Stimulated activated CD8-positive, alpha-beta memory T cell treated with anti-CD3 and anti-CD28 coated beads, Interleukin-12 subunit alpha, Interleukin-12 subunit beta, amount 100 ng/mL, for 24 hours (primary cell): Measurements from ENCODE around the gene TMEM150A.
"Not testable (repeated sequence)": the region's sequence is repeated elsewhere in the genome, so short reads cannot be mapped to it uniquely, and the experiment has no call there.

Experiments
- DNase-seq: peaks from one replicate; pipeline ENCODE4 v3.0.0-alpha.2; 2020; ENCODE audit errors: extremely low read depth

TMEM150A gene

GRCh38 chr2:85593023-85593422, 9.5 kb downstream of the TMEM150A start:
- no peak for DNase-seq

DNA sequence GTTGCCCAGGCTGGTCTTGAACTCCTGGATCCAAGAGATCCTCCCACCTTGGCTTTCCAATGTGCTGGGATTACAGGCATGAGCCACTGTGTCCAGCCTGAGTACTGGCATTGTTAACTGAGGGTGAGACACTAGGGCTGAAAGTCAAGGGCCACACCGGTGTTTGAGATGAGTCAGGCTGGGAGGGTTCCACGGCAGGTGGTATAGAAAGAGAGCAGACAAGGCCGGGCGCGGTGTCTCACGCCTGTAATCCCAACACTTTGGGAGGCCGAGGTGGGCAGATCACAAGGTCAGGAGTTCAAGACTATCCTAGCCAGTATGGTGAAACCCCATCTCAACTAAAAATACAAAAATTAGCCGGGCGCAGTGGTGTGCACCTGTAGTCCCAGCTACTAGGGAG, 10.2 kb downstream of the TMEM150A start:
- not testable (repeated sequence) for DNase-seq

GRCh38 chr2:85591563-85591962, 10.9 kb downstream of the TMEM150A start:
- no peak for DNase-seq

- DNase-seq, result no peak
Measured at GRCh38 chr2:85590950-85591349, 11.5 kb downstream of the TMEM150A start.

- DNase-seq, result no peak
Measured at GRCh38 chr2:85589982-85590791, 12.3 kb downstream of the TMEM150A start.

- no peak for DNase-seq
Measured at GRCh38 chr2:85589181-85589580, 13.3 kb downstream of the TMEM150A start.

DNA sequence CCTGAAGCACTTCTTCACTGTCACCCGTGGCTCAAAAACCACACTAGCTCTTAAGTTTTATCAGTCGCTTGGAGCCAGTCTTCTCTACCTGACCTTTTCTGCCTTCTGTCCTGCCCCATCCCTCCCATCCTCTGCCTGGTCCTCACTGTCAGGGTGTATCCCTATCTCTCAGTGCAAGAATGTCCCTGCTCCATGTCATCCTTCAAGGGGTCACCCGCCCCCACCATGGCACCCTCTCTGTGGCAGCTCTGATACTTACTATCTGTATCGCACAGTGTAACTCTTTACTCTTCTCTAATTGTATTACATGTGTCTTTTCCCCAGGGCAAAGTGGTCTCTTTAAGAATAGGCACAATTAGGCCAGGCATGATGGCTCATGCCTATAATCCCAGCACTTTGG, 13.9 kb downstream of the TMEM150A start:
- DNase-seq, result no peak

GRCh38 chr2:85588236-85588635, 14.3 kb downstream of the TMEM150A start:
- no peak for DNase-seq

DNA sequence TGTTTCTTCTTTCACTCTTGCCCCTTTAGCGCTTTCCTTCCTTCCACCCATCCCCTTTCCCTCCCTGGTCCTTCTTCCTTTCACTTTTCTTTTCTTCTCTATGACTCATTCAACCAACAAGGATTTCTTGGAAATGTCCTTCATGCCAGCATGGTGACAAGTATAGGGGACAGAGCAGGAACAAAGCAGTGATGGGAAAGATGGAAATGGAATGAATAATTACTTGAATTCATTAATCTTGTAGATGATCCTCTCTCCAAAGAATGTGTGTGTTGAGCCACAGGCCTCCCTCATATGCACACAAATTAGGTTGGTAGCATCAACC, 16.8 kb downstream of the TMEM150A start:
- DNase-seq, result no peak

DNA sequence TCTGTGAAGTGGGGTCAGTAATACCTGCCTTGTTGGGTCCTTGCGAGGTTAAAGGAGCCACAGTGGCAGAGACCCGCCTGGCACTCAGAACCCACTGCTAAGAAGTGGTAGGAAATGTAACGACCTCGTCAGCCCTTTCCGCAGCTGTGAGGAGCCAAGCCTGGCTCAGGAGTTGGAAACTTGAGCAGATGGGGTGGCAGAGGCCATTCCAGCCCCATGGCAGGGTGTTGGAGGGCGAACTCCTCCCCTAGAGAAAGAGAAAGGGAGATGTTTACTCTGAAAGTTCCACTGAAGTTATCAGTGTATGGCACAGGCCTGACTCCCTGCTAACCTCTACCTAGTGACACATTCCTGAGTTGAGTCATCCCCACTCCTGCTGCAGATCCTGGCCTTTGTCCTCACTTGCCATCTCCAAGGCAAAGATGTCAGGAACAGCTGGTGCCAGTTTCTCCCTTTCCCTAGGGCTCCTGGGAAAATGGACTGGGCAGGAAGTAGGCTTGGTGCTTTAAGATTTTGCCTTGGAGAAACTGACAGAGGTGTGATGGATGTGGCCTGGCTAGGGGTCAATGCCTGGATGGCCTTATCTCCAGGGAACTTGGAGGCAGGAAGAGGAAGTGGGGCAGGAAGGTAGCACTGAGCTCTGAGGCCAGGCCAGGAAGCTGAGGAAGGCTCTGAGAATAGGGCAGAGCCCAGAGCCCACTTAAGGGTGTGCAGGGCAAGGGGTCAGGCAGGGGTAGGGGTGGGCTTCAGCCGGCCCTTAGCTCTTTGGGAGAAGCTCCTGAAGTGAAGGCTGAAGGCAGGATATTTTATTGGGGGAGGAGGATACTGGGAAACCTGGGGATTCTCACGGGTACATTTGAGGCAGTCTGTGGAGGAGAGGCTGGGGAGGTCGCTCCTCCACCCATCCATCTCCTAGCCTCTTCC, 17.4 kb downstream of the TMEM150A start:
- no peak for DNase-seq

GRCh38 chr2:85584354-85584856, 18.1 kb downstream of the TMEM150A start, which contains the start of gene VAMP5:
Gene VAMP5, plus strand, starts transcription at chr2:85584431. Its CDS starts 60 bp downstream, at chr2:85584491.
- DNase-seq, result no peak

DNA sequence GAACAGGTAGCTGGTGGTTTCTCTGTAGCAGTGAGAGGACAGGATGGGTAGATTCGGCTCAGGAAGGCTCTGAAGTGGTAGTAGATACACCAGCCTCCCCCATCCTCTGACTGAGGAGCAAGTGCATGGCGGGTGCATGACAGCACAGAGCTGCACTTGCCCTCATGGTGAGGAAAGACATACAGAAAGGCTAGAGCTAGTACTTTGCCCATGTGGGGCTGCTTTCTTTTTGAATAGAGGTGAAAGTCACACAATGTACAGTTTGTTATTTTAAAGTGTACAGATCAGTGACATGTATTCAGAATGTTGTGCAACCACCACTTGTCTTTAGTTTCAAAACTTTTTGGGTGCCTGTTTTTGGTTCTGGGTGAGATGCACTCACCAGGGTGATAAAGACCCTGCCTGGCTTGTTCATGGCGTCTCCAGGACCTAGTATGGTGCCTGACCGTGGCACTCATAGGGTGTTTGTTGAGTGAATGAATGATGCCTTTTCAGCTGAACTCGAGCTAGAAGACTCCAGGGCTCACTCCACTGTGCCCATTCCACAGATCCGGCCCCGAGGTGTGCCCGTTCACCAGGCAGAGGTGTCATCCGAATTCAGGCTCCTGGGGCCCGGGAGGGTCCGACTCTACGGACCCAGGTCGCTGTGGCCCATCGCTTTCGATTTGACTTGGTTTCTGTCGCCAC, 18.7 kb downstream of the TMEM150A start:
- no peak for DNase-seq

- DNase-seq, result no peak
Measured at GRCh38 chr2:85582492-85582891, 20.0 kb downstream of the TMEM150A start.

GRCh38 chr2:85580206-85580605, 22.3 kb downstream of the TMEM150A start:
- no peak for DNase-seq

DNA sequence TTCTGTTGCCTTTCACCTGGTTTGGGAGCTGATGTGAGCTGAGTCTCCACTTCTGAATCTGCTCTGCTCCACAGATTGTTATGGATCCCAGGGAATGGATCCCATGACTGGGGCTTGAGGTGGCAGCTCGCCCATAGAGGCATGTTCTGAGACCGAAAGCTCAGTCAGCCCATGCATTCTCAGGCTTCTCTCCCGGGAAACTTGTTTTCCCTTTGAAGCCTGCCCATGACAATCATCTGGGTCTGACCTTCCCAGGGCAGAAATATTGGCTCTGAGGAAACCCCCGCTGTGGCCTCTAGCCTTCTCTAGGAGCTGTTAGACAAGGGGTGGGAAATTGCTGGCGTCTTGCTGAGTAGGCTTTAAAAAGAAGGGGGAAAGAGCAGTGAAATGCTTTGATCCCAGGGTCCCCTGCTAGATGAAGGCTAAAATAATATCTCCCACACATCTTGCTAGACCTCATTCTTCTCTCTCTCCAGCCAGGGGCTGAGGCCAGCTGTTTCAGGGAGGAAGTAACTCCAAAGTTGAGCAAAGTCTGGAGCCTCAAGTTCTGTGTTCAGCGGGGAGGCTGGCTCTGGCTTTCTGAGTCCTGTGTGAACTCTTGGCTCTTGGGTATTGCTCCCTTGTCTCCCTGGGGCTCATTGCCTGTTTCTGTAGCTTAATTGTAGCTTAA, 23.1 kb downstream of the TMEM150A start:
- no peak for DNase-seq

DNA sequence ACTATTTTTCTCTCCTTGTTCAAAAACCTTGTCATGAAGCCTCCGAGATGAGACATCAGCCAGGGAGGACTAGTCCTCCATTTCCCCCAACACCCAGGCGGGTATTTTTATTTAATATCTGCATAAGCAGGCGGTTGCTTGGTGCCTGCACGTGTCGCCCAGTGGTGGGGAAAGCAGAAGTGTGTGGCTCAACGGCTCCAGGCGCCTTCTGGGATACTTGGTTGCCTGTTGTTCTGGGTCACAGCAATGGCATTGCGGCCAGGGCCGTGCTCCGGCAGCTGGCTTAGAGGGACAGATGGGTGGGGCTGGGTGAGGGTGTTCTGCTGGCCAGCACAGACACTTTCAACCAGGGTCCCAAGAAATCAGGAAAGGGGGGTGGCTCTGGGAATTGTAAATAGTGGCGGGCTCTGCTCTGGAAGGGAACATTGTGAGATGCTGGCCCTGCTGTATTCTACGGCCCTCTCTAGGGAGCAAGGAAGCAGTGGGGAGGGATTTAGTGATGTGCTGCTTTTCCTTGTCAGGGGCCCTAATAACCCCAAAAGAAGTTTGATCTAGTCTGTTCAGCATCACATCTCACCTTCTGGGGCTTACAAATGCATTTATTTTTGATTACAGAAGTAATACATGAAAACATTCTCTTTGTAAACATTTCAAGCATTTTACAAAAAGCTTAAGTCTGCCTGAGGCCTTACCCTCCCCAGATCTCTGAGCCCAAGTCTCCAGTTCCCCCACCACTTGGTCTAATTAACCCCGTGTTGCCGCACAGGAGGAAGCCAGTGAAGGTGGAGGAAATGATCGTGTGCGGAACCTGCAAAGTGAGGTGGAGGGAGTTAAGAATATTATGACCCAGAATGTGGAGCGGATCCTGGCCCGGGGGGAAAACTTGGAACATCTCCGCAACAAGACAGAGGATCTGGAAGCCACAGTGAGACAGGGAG, 24.0 kb downstream of the TMEM150A start:
- no peak for DNase-seq

DNA sequence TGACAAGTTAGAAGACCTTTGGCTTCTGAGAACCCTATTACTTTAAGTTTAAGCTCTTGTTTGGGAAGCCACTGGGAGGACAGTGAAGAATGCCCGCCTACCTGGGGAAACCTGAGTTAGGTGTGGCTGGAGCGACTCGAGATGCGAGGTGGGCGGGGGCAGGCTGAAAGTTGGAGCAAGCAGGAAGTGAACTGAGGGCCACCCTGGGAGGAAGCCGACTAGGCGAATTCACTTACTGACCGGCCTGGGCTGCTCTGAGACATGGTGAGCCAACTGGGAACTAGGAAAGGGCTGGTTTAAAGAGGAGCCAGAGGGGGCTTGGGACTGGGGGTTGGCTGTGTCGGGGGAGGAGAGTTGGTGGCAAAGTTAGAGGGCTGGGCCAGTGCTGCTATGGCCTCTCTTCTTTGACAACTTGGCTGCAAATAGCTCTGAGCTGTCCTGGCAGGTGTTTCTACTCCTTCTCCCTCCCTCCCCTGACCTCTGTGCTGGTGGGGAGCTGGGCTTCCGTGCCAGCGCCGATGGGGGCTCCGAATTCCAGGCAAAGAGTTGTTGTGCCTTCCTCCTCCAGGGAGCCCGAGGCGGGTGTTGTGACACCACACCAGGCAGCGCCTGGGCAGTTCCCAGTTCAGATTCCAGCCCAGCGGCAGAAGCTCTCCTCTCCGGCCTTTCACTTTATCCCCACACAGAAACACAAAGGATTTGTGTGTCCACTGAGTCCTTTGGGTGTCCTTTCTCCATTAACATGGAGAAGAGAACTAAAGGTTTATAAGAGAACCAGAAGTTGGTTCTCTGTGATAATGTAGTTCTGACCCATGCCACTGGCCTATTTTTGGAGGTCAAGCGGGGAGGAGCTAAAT, 24.9 kb downstream of the TMEM150A start, which contains the start of gene VAMP8:
TSS of gene VAMP8 (plus strand) at position 201 of the 857 bp plus-strand sequence. CDS start at position 262, 61 bp downstream.
- DNase-seq, result no peak

DNA sequence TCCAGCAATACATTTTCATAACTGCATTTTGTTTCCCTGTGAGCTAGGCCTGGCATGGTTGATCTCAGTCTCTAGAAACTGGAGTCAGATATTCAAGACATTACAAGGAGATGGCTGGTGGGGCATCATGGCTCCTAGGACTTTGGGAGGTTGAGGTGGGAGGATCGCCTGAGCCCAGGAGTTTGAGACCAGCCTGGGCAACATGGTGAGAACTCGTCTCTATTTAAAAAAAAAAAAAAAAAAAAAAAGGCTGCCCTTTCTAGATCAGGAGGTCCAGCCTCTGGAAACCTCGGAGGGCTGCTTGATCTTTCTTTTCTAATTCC, 25.5 kb downstream of the TMEM150A start:
- no peak for DNase-seq

DNA sequence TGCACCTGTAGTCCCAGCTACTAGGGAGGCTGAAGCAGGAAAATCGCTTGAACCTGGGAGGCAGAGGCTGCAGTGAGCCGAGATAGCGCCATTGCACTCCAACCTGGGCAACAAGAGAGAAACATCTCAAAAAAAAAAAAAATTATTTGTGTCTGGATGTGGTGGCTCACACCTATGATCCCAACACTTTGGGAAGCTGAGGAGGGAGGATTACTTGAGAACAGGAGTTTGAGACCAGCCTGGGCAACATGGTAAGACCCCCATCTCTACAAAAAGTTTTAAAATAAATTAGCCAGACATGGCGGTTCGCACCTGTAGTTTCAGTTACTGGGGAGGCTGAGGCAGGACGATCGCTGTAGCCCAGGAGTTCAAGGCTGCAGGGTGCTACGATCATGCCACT, 26.8 kb downstream of the TMEM150A start:
- no peak for DNase-seq
